AG09319 (cell line): ENCODE results near the gene PLD4.
"Not testable (repeated sequence)": the region's sequence is repeated elsewhere in the genome, so short reads cannot be mapped to it uniquely, and the experiment has no call there.

Source experiments
- DNase-seq: peaks from one replicate; pipeline ENCODE4 v3.0.0-alpha.2; 2010; ENCODE audit warnings: low read depth; ENCODE audit errors: extremely low read depth
- CTCF ChIP-seq: IDR thresholded peaks from 2 replicates; pipeline ENCODE4 v1.5.1; 2011; ENCODE audit warnings: low read depth, mild to moderate bottlenecking, inconsistent platforms, low read length, moderate library complexity

The PLD4 gene

GRCh38 chr14:104942586-104942985, 17.9 kb downstream of the PLD4 start:
- DNase-seq = no peak
- no peak for TF ChIP-seq CTCF

DNA sequence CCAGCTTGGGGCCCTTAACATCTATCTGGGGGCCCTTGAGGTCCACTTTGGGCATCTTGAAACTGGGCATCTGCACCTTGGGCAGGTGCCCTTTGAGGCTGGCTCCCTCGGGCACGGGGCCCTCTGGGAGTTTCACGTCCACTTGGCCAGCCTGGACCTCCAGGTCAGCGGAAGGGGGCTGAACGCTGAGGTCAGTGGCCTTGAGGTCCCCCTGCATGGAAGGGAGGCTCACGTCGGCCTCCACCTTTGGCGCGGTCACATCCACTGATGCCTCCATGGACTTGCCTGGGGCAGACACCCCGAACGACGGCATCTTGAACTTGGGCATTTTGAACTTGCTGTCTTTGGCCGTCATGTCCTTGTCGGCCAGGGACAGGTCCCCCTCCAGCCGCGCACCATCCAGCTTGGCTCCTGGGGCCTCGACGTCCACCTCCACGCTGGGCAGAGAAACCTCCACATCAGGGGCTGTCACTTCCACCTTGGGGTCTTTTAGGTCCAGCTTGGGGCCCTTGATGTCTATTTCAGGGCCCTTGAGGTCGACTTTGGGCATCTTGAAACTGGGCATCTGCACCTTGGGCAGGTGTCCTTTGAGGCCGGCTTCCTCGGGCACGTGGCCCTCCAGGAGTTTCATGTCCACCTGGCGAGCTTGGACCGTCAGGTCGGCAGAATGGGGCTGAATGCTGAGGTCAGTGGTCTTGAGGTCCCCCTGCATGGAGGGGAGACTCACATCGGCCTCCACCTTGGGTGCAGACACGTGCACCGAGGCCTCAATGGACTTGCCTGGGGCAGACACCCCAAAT, 18.7 kb downstream of the PLD4 start:
- DNase-seq = not testable (repeated sequence)

DNA sequence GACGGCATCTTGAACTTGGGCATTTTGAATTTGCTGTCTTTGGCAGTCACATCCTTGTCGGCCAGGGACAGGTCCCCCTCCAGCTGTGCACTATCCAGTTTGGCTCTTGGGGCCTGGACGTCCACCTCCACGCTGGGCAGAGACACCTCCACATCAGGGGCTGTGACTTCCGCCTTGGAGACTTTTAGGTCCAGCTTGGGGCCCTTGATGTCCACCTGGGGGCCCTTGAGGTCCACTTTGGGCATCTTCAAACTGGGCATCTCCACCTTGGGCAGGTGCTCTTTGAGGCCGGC, 19.3 kb downstream of the PLD4 start:
- DNase-seq = not testable (repeated sequence)

DNA sequence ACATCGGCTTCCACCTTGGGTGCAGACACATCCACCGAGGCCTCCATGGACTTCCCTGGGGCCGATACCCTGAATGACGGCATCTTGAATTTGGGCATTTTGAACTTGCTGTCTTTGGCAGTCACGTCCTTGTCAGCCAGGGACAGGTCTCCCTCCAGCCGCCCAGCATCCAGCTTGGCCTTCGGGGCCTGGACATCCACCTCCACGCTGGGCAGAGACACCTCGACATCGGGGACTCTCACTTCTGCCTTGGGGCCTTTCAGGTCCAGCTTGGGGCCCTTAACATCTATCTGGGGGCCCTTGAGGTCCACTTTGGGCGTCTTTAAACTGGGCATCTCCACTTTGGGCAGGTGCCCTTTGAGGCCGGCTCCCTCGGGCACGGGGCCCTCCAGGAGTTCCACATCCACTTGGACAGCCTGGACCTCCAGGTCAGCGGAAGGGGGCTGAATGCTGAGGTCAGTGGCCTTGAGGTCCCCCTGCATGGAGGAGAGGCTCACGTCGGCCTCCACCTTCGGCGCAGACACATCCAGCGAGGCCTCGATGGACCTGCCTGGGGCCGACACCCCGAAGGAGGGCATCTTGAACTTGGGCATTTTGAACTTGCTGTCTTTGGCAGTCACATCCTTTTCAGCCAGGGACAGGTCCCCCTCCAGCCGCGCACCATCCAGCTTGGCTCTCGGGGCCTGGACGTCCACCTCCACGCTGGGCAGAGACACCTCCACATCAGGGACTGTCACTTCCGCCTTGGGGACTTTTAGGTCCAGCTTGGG, 19.9 kb downstream of the PLD4 start:
- not testable (repeated sequence) for DNase-seq

DNA sequence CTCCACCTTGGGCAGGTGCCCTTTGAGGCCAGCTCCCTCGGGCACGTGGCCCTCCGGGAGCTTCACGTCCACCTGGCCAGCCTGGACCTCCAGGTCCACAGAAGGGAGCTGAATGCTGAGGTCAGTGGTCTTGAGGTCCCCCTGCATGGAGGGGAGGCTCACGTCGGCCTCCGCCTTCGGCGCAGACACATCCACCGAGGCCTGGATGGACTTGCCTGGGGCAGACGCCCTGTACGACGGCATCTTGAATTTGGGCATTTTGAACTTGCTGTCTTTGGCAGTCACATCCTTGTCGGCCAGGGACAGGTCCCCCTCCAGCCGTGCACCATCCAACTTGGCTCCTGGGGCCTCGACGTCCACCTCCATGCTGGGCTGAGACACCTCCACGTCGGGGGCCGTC, 20.6 kb downstream of the PLD4 start:
- not testable (repeated sequence) for DNase-seq

GRCh38 chr14:104945986-104946965, 21.6 kb downstream of the PLD4 start:
- DNase-seq = not testable (repeated sequence)

- DNase-seq = not testable (repeated sequence)
These were observed 22.5 kb downstream of the PLD4 start for GRCh38 chr14:104947201-104947600.

GRCh38 chr14:104947881-104948735, 23.4 kb downstream of the PLD4 start:
- not testable (repeated sequence) for DNase-seq

- no peak for TF ChIP-seq CTCF
- DNase-seq = no peak
These were observed 24.0 kb downstream of the PLD4 start for GRCh38 chr14:104948736-104949031.

DNA sequence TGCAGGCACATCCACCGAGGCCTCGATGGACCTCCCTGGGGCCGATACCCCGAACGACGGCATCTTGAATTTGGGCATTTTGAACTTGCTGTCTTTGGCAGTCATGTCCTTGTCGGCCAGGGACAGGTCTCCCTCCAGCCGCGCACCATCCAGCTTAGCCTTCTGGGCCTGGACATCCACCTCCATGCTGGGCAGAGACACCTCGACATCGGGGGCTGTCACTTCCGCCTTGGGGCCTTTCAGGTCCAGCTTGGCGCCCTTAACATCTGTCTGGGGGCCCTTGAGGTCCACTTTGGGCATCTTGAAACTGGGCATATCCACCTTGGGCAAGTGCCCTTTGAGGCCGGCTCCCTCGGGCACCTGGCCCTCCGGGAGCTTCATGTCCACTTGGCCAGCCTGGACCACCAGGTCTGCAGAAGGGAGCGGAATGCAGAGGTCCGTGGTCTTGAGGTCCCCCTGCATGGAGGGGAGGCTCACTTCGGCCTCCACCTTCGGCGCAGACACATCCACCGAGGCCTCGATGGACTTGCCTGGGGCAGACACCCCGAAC, 24.8 kb downstream of the PLD4 start:
- not testable (repeated sequence) for DNase-seq

DNA sequence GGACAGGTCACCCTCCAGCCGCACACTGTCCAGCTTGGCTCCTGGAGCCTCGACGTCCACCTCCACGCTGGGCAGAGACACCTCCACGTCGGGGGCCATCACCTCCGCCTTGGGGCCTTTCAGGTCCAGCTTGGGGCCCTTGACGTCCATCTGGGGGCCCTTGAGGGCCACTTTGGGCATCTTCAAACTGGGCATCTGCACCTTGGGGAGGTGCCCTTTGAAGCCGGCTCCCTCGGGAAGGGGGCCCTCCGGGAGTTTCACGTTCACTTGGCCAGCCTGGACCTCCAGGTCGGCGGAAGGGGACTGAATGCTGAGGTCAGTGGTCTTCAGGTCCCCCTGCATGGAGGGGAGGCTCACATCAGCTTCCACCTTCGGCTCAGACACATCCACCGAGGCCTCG, 25.3 kb downstream of the PLD4 start:
- DNase-seq = no peak
- no peak for TF ChIP-seq CTCF

GRCh38 chr14:104950701-104951100, 26.0 kb downstream of the PLD4 start:
- not testable (repeated sequence) for DNase-seq

DNA sequence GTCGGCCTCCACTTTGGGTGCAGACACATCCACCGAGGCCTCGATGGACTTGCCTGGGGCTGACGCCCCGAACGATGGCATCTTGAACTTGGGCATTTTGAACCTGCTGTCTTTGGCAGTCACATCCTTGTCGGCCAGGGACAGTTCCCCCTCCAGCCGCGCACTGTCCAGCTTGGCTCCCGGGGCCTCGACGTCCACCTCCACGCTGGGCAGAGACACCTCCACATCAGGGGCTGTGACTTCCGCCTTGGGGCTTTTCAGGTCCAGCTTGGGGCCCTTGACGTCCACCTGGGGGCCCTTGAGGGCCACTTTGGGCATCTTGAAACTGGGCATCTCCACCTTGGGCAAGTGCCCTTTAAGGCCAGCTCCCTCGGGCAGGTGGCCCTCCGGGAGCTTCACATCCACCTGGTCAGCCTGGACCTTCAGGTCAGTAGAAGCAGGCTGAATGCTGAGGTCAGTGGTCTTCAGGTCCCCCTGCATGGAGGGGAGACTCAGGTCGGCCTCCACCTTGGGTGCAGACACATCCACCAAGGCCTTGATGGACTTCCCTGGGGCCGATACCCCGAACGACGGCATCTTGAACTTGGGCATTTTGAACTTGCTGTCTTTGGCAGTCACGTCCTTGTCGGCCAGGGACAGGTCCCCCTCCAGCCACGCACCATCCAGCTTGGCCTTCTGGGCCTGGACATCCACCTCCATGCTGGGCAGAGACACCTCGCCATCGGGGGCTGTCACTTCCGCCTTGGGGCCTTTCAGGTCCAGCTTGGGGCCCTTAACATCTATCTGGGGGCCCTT, 27.4 kb downstream of the PLD4 start:
- DNase-seq = not testable (repeated sequence)
